ENCODE data around the gene CFAP157. TPM values are rescaled to one million over a fixed set of nuclear protein-coding genes. Genes with fewer than 3 reads are reported as not detected.

CFAP157 gene
- total and polyA plus RNA-seq, 2 of the 13 experiments (the other 11 are each of a cell fraction or from before 2014, with no cell fraction given): 0.07 TPM; not detected in 1

DNA sequence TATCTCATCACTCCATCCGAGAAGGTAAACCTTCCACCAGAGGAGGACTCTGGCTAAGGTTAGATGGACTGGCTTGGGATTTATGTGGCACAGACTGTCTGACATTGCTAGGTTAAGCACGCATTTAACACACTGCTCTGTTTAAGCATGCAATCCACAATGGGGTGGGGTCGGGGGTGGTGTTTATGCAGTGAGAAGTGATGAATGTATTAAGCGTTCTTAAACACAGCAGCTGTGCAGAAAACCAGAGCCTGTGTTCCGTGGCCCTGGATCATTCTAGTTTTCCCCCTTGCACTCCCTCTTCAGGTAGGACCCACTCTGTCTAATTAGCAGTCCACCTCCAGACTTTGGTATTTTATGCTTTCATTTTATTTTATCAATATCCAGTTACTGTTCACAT, 48.4 kb upstream of the CFAP157 start:
- 91% methylated on average over 4 of the region's 5 CpGs for WGBS (ENCODE audit: low lambda C conversion rate)
- DNase-seq (ENCODE audit: low spot score) (no peak), ATAC-seq (no peak), FAIRE-seq (no peak)
- intact Hi-C loops (cut with micrococcal nuclease; ENCODE audit: unreplicated experiment) (no loop called here), in situ Hi-C loops (cut with HindIII; ENCODE audit: extremely low pct_ligation_motif_present, low pct_unique_long_range_greater_than_20kb) (no loop called here)
- no TSS peak for BruUV-seq (replicated peaks)
- ChIA-PET CTCF (ENCODE audit: low intra/inter-chr PET ratio, low total read pairs) (no interaction called here), POLR2A (no interaction called here)
- H3K4me2 ChIP-seq (ENCODE audit: low read depth, low read length): no peak overlapping the region
- H3K36me3 ChIP-seq (replicated peaks in 1 of 2; ENCODE audit: control insufficient read depth in 1 of 2, insufficient read depth in 2 of 2, low read length in 2 of 2): no peaks in the 10 kb centered on the region
- H3K4me1 ChIP-seq (ENCODE audit: insufficient read depth, low read length): no peaks in the 10 kb centered on the region
- no peaks in the 10 kb centered on the region for H3K79me2 ChIP-seq (ENCODE audit: insufficient read depth, low read length)
- H3K27ac ChIP-seq (ENCODE audit: extremely low read length, insufficient read depth, low read length): no peak overlapping the region
- no peak overlapping the region for H2AFZ ChIP-seq (ENCODE audit: low read length)
- H3K4me3 ChIP-seq (replicated peaks in 1 of 3; ENCODE audit: insufficient read depth in 1 of 3, low read depth in 2 of 3, low read length in 3 of 3): no peak overlapping the region
- no peak overlapping the region for H3K9ac ChIP-seq (ENCODE audit: insufficient read depth, low read depth, low read length)
- H3K27me3 ChIP-seq (ENCODE audit: control insufficient read depth in 1 of 2, insufficient read depth in 2 of 2, low read length in 2 of 2): no peaks in the 10 kb centered on the region
- H4K20me1 ChIP-seq (ENCODE audit: insufficient read depth, low read length): no peaks in the 10 kb centered on the region
- H3K9me3 ChIP-seq (ENCODE audit: low read length): no peaks in the 10 kb centered on the region
- TF ChIP-seq EHMT2 (IDR thresholded peaks at IDR 0.05; ENCODE audit: borderline replicate concordance, low read depth, low read length) (no peak), ZNF562 (CRISPR knock-in tag; IDR thresholded peaks at IDR 0.05; ENCODE audit: borderline replicate concordance) (no peak), SP5 (CRISPR knock-in tag; IDR thresholded peaks at IDR 0.05; ENCODE audit: borderline replicate concordance, low read depth) (no peak), ATRX (CRISPR knock-in tag; IDR thresholded peaks at IDR 0.05; ENCODE audit: borderline replicate concordance) (no peak), ZNF570 (CRISPR knock-in tag; IDR thresholded peaks at IDR 0.05; ENCODE audit: borderline replicate concordance) (no peak), ZNF292 (CRISPR knock-in tag; IDR thresholded peaks at IDR 0.05; ENCODE audit: borderline replicate concordance, low read depth) (no peak), ZNF337 (CRISPR knock-in tag; IDR thresholded peaks at IDR 0.05; ENCODE audit: borderline replicate concordance, low read depth) (no peak), HOXA5 (CRISPR knock-in tag; IDR thresholded peaks at IDR 0.05) (no peak), NR2F6 (IDR thresholded peaks at IDR 0.05) (no peak), NR2F6 (CRISPR knock-in tag; IDR thresholded peaks at IDR 0.05) (no peak), ZNF343 (CRISPR knock-in tag; IDR thresholded peaks at IDR 0.05) (no peak), SATB2 (CRISPR knock-in tag; IDR thresholded peaks at IDR 0.05) (no peak), NCOA2 (CRISPR knock-in tag; IDR thresholded peaks at IDR 0.05) (no peak)
- TF ChIP-seq, protein P1, sequence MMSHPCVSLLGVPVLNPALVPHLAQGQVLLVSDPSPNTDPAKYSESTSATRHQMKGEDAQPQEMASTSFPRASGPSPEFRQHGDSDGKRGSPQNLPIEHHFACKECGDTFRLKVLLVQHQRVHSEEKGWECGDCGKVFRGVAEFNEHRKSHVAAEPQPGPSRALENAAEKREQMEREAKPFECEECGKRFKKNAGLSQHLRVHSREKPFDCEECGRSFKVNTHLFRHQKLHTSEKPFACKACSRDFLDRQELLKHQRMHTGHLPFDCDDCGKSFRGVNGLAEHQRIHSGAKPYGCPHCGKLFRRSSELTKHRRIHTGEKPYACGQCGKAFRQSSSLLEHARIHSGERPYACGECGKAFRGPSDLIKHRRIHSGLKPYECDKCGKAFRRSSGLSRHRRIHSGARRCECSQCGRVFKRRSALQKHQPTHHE (CRISPR knock-in tag; IDR thresholded peaks at IDR 0.05; ENCODE audit: borderline replicate concordance): no peak
- TF ChIP-seq, protein P2, sequence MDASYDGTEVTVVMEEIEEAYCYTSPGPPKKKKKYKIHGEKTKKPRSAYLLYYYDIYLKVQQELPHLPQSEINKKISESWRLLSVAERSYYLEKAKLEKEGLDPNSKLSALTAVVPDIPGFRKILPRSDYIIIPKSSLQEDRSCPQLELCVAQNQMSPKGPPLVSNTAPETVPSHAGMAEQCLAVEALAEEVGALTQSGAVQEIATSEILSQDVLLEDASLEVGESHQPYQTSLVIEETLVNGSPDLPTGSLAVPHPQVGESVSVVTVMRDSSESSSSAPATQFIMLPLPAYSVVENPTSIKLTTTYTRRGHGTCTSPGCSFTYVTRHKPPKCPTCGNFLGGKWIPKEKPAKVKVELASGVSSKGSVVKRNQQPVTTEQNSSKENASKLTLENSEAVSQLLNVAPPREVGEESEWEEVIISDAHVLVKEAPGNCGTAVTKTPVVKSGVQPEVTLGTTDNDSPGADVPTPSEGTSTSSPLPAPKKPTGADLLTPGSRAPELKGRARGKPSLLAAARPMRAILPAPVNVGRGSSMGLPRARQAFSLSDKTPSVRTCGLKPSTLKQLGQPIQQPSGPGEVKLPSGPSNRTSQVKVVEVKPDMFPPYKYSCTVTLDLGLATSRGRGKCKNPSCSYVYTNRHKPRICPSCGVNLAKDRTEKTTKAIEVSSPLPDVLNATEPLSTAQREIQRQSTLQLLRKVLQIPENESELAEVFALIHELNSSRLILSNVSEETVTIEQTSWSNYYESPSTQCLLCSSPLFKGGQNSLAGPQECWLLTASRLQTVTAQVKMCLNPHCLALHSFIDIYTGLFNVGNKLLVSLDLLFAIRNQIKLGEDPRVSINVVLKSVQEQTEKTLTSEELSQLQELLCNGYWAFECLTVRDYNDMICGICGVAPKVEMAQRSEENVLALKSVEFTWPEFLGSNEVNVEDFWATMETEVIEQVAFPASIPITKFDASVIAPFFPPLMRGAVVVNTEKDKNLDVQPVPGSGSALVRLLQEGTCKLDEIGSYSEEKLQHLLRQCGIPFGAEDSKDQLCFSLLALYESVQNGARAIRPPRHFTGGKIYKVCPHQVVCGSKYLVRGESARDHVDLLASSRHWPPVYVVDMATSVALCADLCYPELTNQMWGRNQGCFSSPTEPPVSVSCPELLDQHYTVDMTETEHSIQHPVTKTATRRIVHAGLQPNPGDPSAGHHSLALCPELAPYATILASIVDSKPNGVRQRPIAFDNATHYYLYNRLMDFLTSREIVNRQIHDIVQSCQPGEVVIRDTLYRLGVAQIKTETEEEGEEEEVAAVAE (CRISPR knock-in tag; IDR thresholded peaks at IDR 0.05; ENCODE audit: borderline replicate concordance): no peak
- TF ChIP-seq, protein P3, sequence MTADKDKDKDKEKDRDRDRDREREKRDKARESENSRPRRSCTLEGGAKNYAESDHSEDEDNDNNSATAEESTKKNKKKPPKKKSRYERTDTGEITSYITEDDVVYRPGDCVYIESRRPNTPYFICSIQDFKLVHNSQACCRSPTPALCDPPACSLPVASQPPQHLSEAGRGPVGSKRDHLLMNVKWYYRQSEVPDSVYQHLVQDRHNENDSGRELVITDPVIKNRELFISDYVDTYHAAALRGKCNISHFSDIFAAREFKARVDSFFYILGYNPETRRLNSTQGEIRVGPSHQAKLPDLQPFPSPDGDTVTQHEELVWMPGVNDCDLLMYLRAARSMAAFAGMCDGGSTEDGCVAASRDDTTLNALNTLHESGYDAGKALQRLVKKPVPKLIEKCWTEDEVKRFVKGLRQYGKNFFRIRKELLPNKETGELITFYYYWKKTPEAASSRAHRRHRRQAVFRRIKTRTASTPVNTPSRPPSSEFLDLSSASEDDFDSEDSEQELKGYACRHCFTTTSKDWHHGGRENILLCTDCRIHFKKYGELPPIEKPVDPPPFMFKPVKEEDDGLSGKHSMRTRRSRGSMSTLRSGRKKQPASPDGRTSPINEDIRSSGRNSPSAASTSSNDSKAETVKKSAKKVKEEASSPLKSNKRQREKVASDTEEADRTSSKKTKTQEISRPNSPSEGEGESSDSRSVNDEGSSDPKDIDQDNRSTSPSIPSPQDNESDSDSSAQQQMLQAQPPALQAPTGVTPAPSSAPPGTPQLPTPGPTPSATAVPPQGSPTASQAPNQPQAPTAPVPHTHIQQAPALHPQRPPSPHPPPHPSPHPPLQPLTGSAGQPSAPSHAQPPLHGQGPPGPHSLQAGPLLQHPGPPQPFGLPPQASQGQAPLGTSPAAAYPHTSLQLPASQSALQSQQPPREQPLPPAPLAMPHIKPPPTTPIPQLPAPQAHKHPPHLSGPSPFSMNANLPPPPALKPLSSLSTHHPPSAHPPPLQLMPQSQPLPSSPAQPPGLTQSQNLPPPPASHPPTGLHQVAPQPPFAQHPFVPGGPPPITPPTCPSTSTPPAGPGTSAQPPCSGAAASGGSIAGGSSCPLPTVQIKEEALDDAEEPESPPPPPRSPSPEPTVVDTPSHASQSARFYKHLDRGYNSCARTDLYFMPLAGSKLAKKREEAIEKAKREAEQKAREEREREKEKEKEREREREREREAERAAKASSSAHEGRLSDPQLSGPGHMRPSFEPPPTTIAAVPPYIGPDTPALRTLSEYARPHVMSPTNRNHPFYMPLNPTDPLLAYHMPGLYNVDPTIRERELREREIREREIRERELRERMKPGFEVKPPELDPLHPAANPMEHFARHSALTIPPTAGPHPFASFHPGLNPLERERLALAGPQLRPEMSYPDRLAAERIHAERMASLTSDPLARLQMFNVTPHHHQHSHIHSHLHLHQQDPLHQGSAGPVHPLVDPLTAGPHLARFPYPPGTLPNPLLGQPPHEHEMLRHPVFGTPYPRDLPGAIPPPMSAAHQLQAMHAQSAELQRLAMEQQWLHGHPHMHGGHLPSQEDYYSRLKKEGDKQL (CRISPR knock-in tag; IDR thresholded peaks at IDR 0.05; ENCODE audit: low read depth): no peak
